ENCODE measurements around the gene INTS6L.
"Not testable (repeated sequence)": the region's sequence is repeated elsewhere in the genome, so short reads cannot be mapped to it uniquely, and the experiment has no call there.

INTS6L gene

GRCh38 chrX:135624408-135625204 is 104.1 kb downstream of the INTS6L start:
- not testable (repeated sequence) for DNase-seq

GRCh38 chrX:135625995-135626394 is 105.5 kb downstream of the INTS6L start:
- peak; percentile 2 for DNase-seq

GRCh38 chrX:135629342-135629741 is 108.9 kb downstream of the INTS6L start:
- DNase-seq = no peak

Measured in NCI-H1105 treated with DMSO at 0.1 percent for 48 hours (cell line).